AG09309 (cell line): ENCODE data around the gene EVA1A.

Experiments used
- DNase-seq: peaks from one replicate; pipeline ENCODE4 v3.0.0-alpha.2; 2010; ENCODE audit warnings: low read depth
- H3K4me3 ChIP-seq: 2 replicates; pipeline ENCODE4 v1.5.1; 2011; ENCODE audit warnings: mild to moderate bottlenecking, low read depth, low read length, moderate library complexity; ENCODE audit not compliant: control insufficient read depth
- TF ChIP-seq, protein P1 (sequence below): IDR thresholded peaks from 2 replicates; pipeline ENCODE4 v1.5.1; 2011; ENCODE audit warnings: mild to moderate bottlenecking, low read depth, low read length, inconsistent platforms; ENCODE audit not compliant: insufficient read depth, control insufficient read depth; ENCODE audit errors: missing control alignments

The EVA1A gene

GRCh38 chr2:75579186-75579585 is 18.4 kb upstream of the EVA1A start:
- no peak for DNase-seq
- TF ChIP-seq, protein P1, sequence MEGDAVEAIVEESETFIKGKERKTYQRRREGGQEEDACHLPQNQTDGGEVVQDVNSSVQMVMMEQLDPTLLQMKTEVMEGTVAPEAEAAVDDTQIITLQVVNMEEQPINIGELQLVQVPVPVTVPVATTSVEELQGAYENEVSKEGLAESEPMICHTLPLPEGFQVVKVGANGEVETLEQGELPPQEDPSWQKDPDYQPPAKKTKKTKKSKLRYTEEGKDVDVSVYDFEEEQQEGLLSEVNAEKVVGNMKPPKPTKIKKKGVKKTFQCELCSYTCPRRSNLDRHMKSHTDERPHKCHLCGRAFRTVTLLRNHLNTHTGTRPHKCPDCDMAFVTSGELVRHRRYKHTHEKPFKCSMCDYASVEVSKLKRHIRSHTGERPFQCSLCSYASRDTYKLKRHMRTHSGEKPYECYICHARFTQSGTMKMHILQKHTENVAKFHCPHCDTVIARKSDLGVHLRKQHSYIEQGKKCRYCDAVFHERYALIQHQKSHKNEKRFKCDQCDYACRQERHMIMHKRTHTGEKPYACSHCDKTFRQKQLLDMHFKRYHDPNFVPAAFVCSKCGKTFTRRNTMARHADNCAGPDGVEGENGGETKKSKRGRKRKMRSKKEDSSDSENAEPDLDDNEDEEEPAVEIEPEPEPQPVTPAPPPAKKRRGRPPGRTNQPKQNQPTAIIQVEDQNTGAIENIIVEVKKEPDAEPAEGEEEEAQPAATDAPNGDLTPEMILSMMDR = no peak
- no peak overlapping the region for H3K4me3 ChIP-seq

DNA sequence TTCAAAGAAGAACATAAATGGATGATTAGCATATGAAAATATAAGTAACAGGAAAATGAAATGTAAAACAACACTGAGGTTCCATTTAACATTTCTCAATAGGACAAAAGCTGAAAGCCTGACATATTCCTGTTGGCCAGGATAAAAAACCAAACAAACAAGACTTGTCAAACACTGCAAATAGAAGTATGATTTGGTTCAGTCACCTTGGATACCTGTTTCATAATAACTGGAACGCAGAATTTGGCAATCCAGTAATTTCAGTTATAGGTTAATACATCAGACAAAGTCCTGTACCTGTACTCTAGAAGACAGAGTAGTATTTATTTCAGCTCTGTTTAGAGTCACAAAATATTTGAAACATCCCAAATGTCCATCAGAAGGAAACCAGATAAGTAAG is 16.5 kb upstream of the EVA1A start:
- no peak overlapping the region for H3K4me3 ChIP-seq
- TF ChIP-seq, protein P1 = no peak
- DNase-seq = no peak

- no peak overlapping the region for H3K4me3 ChIP-seq
- TF ChIP-seq, protein P1 = peak; percentile 25
- no peak for DNase-seq
Observed at GRCh38 chr2:75574106-75574505, 13.4 kb upstream of the EVA1A start.

DNA sequence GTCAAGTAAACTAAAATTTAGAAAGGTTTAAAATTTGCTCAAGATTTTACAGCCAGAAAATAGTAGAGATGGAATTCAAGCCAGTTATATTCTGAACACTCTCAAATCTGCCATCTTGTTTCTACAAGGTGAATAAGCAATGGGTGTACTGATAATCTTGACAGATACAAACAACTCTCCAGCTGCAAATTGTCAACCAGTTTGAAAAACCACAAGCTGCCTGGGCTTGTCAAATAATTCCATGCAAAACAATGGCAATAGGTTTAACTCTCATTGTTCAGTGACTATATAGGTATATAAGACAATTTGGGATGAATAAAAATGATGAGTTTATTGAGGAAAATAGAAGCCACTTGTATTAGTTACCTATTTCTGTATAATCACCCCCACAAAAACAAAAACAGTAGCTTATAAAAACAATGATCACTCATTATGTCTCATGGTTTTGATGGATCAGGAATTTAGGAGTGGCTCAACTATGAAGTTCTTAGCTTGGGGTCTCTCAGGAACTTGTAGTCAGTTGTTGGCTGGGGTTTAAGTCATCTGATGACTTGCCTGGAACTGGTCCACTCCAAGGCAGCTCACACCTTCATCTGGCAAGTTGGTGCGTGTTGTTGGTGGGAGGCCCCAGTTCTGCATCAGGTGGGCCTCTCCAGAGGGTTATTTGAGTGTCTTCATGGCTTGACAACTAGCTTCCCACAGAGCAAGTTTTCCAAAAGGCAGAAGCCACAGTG is 12.6 kb upstream of the EVA1A start:
- no peak overlapping the region for H3K4me3 ChIP-seq
- DNase-seq = no peak
- TF ChIP-seq, protein P1 = no peak

GRCh38 chr2:75571730-75572430 is 11.1 kb upstream of the EVA1A start:
- DNase-seq = no peak
- H3K4me3 ChIP-seq = no peak overlapping the region
- TF ChIP-seq, protein P1 = no peak

- DNase-seq = no peak
- H3K4me3 ChIP-seq = no peak overlapping the region
- TF ChIP-seq, protein P1 = no peak
Observed at GRCh38 chr2:75570948-75571729, 10.4 kb upstream of the EVA1A start.
